ENCODE data around the gene EDN3. TPM values are rescaled to one million over a fixed set of nuclear protein-coding genes. Genes with fewer than 3 reads are reported as not detected.

Gene EDN3
- total RNA-seq, 1 experiment from 2014 or later: not detected

- Histone ChIP-seq H4K20me1 (ENCODE audit: insufficient read depth) (no peaks in the 10 kb centered on the region), H3K9me2 (ENCODE audit: insufficient read depth) (no peaks in the 10 kb centered on the region), H3K36me3 (ENCODE audit: low read depth) (no peaks in the 10 kb centered on the region), H3F3A (ENCODE audit: insufficient read depth, low read depth) (no peaks in the 10 kb centered on the region), H3K4me2 (no peak overlapping the region), H3K4me1 (replicated peaks; ENCODE audit: insufficient read depth) (no peaks in the 10 kb centered on the region), H3K4me3 (no peak overlapping the region), H3K27ac (no peak overlapping the region), H2AFZ (no peak overlapping the region), H3K9me3 (ENCODE audit: insufficient read depth, low read depth) (no peaks in the 10 kb centered on the region), H3K27me3 (ENCODE audit: insufficient read depth, low read depth) (peaks cover 100% of the 10 kb centered on the region), H3K79me2 (ENCODE audit: low read depth) (no peaks in the 10 kb centered on the region)
- DNase-seq: no peak
- CTCF ChIA-PET: no interaction called here
- POLR2A ChIA-PET (ENCODE audit: unreplicated experiment): no interaction called here
- TF ChIP-seq CTCF (conservative IDR thresholded peaks at IDR 0.05): no peak
- no peak for TF ChIP-seq EZH2 (IDR thresholded peaks at IDR 0.05; ENCODE audit: low read depth)
- no TSS peak for BruUV-seq (replicated peaks)
- intact Hi-C loops (cut with micrococcal nuclease; ENCODE audit: unreplicated experiment): no loop called here
Measured at GRCh38 chr20:59318201-59318790, 17.9 kb downstream of the EDN3 start.

DNA sequence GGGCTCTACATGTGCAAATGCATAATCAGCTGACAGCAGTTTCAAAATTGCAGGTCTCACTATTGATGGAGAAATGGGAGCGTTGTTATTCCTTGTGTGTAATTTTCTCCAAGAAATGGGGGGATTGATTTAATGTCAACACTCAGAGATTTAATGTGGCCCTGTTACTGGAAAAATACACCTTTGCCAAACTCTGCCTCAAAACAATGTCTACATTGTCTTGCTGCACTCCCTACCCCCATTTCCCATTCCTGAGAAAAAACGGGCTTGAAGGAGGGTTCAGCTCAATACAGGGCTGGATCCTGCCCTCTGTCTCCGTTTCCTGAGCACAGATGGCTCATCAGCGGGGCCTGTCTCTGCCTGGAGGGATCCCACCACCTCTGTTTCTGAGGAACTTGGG, 18.4 kb downstream of the EDN3 start:
- Histone ChIP-seq H3K27me3 (ENCODE audit: insufficient read depth, low read depth) (peaks cover 100% of the 10 kb centered on the region), H3K36me3 (ENCODE audit: low read depth) (no peaks in the 10 kb centered on the region), H3K27ac (no peak overlapping the region), H3F3A (ENCODE audit: insufficient read depth, low read depth) (no peaks in the 10 kb centered on the region), H4K20me1 (ENCODE audit: insufficient read depth) (no peaks in the 10 kb centered on the region), H3K9me2 (ENCODE audit: insufficient read depth) (no peaks in the 10 kb centered on the region), H2AFZ (no peak overlapping the region), H3K4me1 (replicated peaks; ENCODE audit: insufficient read depth) (no peaks in the 10 kb centered on the region), H3K4me2 (no peak overlapping the region), H3K4me3 (no peak overlapping the region), H3K9me3 (ENCODE audit: insufficient read depth, low read depth) (no peaks in the 10 kb centered on the region), H3K79me2 (ENCODE audit: low read depth) (no peaks in the 10 kb centered on the region)
- TF ChIP-seq CTCF (conservative IDR thresholded peaks at IDR 0.05) (no peak), EZH2 (IDR thresholded peaks at IDR 0.05; ENCODE audit: low read depth) (no peak)
- POLR2A ChIA-PET (ENCODE audit: unreplicated experiment): no interaction called here
- CTCF ChIA-PET: no interaction called here
- DNase-seq: no peak
- intact Hi-C loops (cut with micrococcal nuclease; ENCODE audit: unreplicated experiment): no loop called here
- no TSS peak for BruUV-seq (replicated peaks)

GRCh38 chr20:59320426-59320825, 20.0 kb downstream of the EDN3 start:
- CTCF ChIA-PET: no interaction called here

More at GRCh38 chr20:59320426-59320825, 20.0 kb downstream of the EDN3 start:
- H3K4me1 ChIP-seq (replicated peaks; ENCODE audit: insufficient read depth): no peaks in the 10 kb centered on the region
- no peak for DNase-seq
- H3K79me2 ChIP-seq (ENCODE audit: low read depth): no peaks in the 10 kb centered on the region
- no peak overlapping the region for H2AFZ ChIP-seq
- no peak overlapping the region for H3K4me2 ChIP-seq
- H3K27ac ChIP-seq: no peak overlapping the region
- BruUV-seq (replicated peaks): no TSS peak
- peaks cover 100% of the 10 kb centered on the region for H3K27me3 ChIP-seq (ENCODE audit: insufficient read depth, low read depth)
- POLR2A ChIA-PET (ENCODE audit: unreplicated experiment): no interaction called here
- no peaks in the 10 kb centered on the region for H3K9me2 ChIP-seq (ENCODE audit: insufficient read depth)
- no peaks in the 10 kb centered on the region for H3K9me3 ChIP-seq (ENCODE audit: insufficient read depth, low read depth)
- TF ChIP-seq CTCF (conservative IDR thresholded peaks at IDR 0.05) (no peak), EZH2 (IDR thresholded peaks at IDR 0.05; ENCODE audit: low read depth) (no peak)
- H3F3A ChIP-seq (ENCODE audit: insufficient read depth, low read depth): no peaks in the 10 kb centered on the region
- no peaks in the 10 kb centered on the region for H4K20me1 ChIP-seq (ENCODE audit: insufficient read depth)
- no peaks in the 10 kb centered on the region for H3K36me3 ChIP-seq (ENCODE audit: low read depth)
- no peak overlapping the region for H3K4me3 ChIP-seq
- intact Hi-C loops (cut with micrococcal nuclease; ENCODE audit: unreplicated experiment): no loop called here

All from PC-9 (cell line).